GM23338 (cell line): ENCODE results near the gene TMEM214. TPM values are rescaled to one million over a fixed set of nuclear protein-coding genes. Genes with fewer than 3 reads are reported as not detected.

Source experiments
- CREB1 ChIP-seq: fragments of 250-450 bp; sonication (Bioruptor Pico); IDR thresholded peaks from 2 replicates; pipeline ENCODE4 v1.5.0; 2020; ENCODE audit warnings: low read depth, mild to moderate bottlenecking, moderate library complexity
- EZH2 ChIP-seq: fragments of 200-600 bp; sonication (generic); IDR thresholded peaks from one replicate; pipeline ENCODE4 v1.8.0; 2017; ENCODE audit warnings: antibody characterized with exemption, mild to moderate bottlenecking, low read depth; ENCODE audit not compliant: unreplicated experiment
- JUNB ChIP-seq: IDR thresholded peaks from one replicate; pipeline ENCODE4 v1.6.1; 2016; ENCODE audit warnings: antibody characterized with exemption; ENCODE audit not compliant: unreplicated experiment
- NANOG ChIP-seq: IDR thresholded peaks from 2 replicates; pipeline ENCODE4 v1.6.1; 2016; ENCODE audit warnings: antibody characterized with exemption, borderline replicate concordance
- ZNF114 ChIP-seq: fragments of 250-450 bp; sonication (Bioruptor Pico); IDR thresholded peaks from 2 replicates; pipeline ENCODE4 v1.5.0; 2020; ENCODE audit warnings: mild to moderate bottlenecking, moderate library complexity
- polyA plus RNA-seq: library from polyadenylated mRNA; unstranded; fragments of >200 nt; fragmentation: Nextera tagmentation; extraction: Ambion mirVana; gene quantifications from 2 replicates; pipeline ENCODE4 v1.2.1, GENCODE V29; 2016
- total RNA-seq: library from RNA; depleted of rRNA; stranded (reverse); fragments of >200 nt; shearing (Covaris generic); gene quantifications from 2 replicates; pipeline ENCODE4 v1.2.3, GENCODE V29; 2014
- TF ChIP-seq, protein P1 (sequence below): fragments of 250-450 bp; sonication (Bioruptor Pico); IDR thresholded peaks from 2 replicates; pipeline ENCODE4 v1.5.0; 2020; ENCODE audit warnings: mild to moderate bottlenecking, moderate library complexity
- TF ChIP-seq, protein P2 (sequence below): IDR thresholded peaks from one replicate; pipeline ENCODE4 v1.6.1; 2018; ENCODE audit warnings: antibody characterized with exemption; ENCODE audit not compliant: unreplicated experiment
- TF ChIP-seq, protein P3 (sequence below): IDR thresholded peaks from 2 replicates; pipeline ENCODE4 v1.6.1; 2016; ENCODE audit warnings: antibody characterized with exemption

TMEM214 gene
- total and polyA plus RNA-seq, 2 experiments from 2014 or later = 18.4 to 36.5 TPM

DNA sequence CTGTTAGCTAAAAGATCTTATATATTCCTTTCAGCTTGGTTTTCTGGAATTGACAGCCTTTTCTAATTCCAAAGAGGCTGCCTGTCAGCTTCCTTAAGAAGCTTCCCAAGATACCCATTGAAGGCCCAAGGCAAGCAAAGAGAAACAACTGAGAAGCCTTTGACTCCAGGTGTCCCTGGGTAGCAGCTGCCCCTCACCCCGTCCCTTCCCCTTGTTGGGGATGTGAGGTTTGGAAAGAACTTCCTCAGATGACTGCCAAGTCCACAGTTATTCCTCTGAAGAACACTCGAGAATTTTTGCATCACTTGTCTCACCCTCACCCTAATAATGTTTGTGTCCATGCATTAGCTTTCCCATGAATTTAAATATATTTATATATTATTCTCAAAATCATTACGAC lies 49.0 kb upstream of the TMEM214 start (continued):
- TF ChIP-seq, protein P1, sequence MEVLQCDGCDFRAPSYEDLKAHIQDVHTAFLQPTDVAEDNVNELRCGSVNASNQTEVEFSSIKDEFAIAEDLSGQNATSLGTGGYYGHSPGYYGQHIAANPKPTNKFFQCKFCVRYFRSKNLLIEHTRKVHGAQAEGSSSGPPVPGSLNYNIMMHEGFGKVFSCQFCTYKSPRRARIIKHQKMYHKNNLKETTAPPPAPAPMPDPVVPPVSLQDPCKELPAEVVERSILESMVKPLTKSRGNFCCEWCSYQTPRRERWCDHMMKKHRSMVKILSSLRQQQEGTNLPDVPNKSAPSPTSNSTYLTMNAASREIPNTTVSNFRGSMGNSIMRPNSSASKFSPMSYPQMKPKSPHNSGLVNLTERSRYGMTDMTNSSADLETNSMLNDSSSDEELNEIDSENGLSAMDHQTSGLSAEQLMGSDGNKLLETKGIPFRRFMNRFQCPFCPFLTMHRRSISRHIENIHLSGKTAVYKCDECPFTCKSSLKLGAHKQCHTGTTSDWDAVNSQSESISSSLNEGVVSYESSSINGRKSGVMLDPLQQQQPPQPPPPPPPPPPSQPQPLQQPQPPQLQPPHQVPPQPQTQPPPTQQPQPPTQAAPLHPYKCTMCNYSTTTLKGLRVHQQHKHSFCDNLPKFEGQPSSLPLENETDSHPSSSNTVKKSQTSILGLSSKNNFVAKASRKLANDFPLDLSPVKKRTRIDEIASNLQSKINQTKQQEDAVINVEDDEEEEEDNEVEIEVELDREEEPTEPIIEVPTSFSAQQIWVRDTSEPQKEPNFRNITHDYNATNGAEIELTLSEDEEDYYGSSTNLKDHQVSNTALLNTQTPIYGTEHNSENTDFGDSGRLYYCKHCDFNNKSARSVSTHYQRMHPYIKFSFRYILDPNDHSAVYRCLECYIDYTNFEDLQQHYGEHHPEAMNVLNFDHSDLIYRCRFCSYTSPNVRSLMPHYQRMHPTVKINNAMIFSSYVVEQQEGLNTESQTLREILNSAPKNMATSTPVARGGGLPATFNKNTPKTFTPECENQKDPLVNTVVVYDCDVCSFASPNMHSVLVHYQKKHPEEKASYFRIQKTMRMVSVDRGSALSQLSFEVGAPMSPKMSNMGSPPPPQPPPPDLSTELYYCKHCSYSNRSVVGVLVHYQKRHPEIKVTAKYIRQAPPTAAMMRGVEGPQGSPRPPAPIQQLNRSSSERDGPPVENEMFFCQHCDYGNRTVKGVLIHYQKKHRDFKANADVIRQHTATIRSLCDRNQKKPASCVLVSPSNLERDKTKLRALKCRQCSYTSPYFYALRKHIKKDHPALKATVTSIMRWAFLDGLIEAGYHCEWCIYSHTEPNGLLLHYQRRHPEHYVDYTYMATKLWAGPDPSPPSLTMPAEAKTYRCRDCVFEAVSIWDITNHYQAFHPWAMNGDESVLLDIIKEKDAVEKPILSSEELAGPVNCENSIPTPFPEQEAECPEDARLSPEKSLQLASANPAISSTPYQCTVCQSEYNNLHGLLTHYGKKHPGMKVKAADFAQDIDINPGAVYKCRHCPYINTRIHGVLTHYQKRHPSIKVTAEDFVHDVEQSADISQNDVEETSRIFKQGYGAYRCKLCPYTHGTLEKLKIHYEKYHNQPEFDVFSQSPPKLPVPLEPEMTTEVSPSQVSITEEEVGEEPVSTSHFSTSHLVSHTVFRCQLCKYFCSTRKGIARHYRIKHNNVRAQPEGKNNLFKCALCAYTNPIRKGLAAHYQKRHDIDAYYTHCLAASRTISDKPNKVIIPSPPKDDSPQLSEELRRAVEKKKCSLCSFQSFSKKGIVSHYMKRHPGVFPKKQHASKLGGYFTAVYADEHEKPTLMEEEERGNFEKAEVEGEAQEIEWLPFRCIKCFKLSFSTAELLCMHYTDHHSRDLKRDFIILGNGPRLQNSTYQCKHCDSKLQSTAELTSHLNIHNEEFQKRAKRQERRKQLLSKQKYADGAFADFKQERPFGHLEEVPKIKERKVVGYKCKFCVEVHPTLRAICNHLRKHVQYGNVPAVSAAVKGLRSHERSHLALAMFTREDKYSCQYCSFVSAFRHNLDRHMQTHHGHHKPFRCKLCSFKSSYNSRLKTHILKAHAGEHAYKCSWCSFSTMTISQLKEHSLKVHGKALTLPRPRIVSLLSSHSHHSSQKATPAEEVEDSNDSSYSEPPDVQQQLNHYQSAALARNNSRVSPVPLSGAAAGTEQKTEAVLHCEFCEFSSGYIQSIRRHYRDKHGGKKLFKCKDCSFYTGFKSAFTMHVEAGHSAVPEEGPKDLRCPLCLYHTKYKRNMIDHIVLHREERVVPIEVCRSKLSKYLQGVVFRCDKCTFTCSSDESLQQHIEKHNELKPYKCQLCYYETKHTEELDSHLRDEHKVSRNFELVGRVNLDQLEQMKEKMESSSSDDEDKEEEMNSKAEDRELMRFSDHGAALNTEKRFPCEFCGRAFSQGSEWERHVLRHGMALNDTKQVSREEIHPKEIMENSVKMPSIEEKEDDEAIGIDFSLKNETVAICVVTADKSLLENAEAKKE (CRISPR knock-in tag) = no peak
- no peak for TF ChIP-seq JUNB
- TF ChIP-seq ZNF114 (CRISPR knock-in tag) = no peak
- TF ChIP-seq CREB1 (CRISPR knock-in tag) = no peak
- TF ChIP-seq, protein P2, sequence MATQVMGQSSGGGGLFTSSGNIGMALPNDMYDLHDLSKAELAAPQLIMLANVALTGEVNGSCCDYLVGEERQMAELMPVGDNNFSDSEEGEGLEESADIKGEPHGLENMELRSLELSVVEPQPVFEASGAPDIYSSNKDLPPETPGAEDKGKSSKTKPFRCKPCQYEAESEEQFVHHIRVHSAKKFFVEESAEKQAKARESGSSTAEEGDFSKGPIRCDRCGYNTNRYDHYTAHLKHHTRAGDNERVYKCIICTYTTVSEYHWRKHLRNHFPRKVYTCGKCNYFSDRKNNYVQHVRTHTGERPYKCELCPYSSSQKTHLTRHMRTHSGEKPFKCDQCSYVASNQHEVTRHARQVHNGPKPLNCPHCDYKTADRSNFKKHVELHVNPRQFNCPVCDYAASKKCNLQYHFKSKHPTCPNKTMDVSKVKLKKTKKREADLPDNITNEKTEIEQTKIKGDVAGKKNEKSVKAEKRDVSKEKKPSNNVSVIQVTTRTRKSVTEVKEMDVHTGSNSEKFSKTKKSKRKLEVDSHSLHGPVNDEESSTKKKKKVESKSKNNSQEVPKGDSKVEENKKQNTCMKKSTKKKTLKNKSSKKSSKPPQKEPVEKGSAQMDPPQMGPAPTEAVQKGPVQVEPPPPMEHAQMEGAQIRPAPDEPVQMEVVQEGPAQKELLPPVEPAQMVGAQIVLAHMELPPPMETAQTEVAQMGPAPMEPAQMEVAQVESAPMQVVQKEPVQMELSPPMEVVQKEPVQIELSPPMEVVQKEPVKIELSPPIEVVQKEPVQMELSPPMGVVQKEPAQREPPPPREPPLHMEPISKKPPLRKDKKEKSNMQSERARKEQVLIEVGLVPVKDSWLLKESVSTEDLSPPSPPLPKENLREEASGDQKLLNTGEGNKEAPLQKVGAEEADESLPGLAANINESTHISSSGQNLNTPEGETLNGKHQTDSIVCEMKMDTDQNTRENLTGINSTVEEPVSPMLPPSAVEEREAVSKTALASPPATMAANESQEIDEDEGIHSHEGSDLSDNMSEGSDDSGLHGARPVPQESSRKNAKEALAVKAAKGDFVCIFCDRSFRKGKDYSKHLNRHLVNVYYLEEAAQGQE = no peak
- no peak for TF ChIP-seq EZH2
- no peak for TF ChIP-seq NANOG
- TF ChIP-seq, protein P3, sequence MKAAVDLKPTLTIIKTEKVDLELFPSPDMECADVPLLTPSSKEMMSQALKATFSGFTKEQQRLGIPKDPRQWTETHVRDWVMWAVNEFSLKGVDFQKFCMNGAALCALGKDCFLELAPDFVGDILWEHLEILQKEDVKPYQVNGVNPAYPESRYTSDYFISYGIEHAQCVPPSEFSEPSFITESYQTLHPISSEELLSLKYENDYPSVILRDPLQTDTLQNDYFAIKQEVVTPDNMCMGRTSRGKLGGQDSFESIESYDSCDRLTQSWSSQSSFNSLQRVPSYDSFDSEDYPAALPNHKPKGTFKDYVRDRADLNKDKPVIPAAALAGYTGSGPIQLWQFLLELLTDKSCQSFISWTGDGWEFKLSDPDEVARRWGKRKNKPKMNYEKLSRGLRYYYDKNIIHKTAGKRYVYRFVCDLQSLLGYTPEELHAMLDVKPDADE = no peak
